Activated T-cell treated with anti-CD3 and anti-CD28 coated beads, Interleukin-2, amount 50 U/mL, for 4 hours (primary cell): ENCODE data around the gene LIN52. TPM values are rescaled to one million over a fixed set of nuclear protein-coding genes. Genes with fewer than 3 reads are reported as not detected.

Experiments
- ATAC-seq, 2 donors: fragments of 200-7000 bp; cut with Tn5 transposase; one replicate each; pipeline ENCODE4 v1.10.0; 2021
- DNase-seq: peaks from one replicate; pipeline ENCODE4 v3.0.0-alpha.2; 2020
- H3K27me3 Mint-ChIP-seq: one replicate; pipeline ENCODE4 v1.8.0; 2021; ENCODE audit warnings: low read depth, mixed read lengths
- H3K36me3 Mint-ChIP-seq: one replicate; pipeline ENCODE4 v1.8.0; 2022; ENCODE audit warnings: mixed read lengths; ENCODE audit not compliant: insufficient read depth
- H3K4me1 Mint-ChIP-seq: one replicate; pipeline ENCODE4 v1.8.0; 2021; ENCODE audit warnings: low read depth, mixed read lengths
- H3K4me3 Mint-ChIP-seq: one replicate; pipeline ENCODE4 v1.8.0; 2021; ENCODE audit warnings: mild to moderate bottlenecking, moderate library complexity, mixed read lengths
- H3K9me3 Mint-ChIP-seq: one replicate; pipeline ENCODE4 v1.8.0; 2021; ENCODE audit warnings: mixed read lengths
- total RNA-seq, 3 donors: library from RNA; stranded (reverse); gene quantifications; one replicate each; pipeline ENCODE4 v1.2.1, GENCODE V29; 2021

LIN52 gene
- total RNA-seq, 3 donors from 2014 or later: 16.9 to 20.2 (median 17.3) TPM

GRCh38 chr14:74241652-74242017 is 156.9 kb downstream of the LIN52 start:
- Mint-ChIP-seq H3K27me3 (peaks cover 82% of the 10 kb centered on the region), H3K4me1 (peaks cover 22% of the 10 kb centered on the region), H3K4me3 (peak overlapping the region; percentile 54), H3K9me3 (no peaks in the 10 kb centered on the region), H3K36me3 (no peaks in the 10 kb centered on the region)
- DNase-seq (no peak), ATAC-seq (no peak)

- Mint-ChIP-seq H3K36me3 (no peaks in the 10 kb centered on the region), H3K4me3 (peak overlapping the region; percentile 54), H3K9me3 (no peaks in the 10 kb centered on the region), H3K4me1 (peaks cover 22% of the 10 kb centered on the region), H3K27me3 (peaks cover 83% of the 10 kb centered on the region)
- no peak for ATAC-seq
- no peak for DNase-seq
These were observed 157.4 kb downstream of the LIN52 start for GRCh38 chr14:74242021-74242779.

- Mint-ChIP-seq H3K4me3 (no peak overlapping the region), H3K9me3 (no peaks in the 10 kb centered on the region), H3K36me3 (no peaks in the 10 kb centered on the region), H3K27me3 (peaks cover 82% of the 10 kb centered on the region), H3K4me1 (peaks cover 22% of the 10 kb centered on the region)
- no peak for ATAC-seq
- no peak for DNase-seq
These were observed 158.0 kb downstream of the LIN52 start for GRCh38 chr14:74242780-74243042.

GRCh38 chr14:74243051-74243450 is 158.3 kb downstream of the LIN52 start:
- Mint-ChIP-seq H3K4me3 (no peak overlapping the region), H3K27me3 (peaks cover 81% of the 10 kb centered on the region), H3K36me3 (no peaks in the 10 kb centered on the region), H3K4me1 (peaks cover 22% of the 10 kb centered on the region), H3K9me3 (no peaks in the 10 kb centered on the region)
- no peak for ATAC-seq
- no peak for DNase-seq

- Mint-ChIP-seq H3K4me1 (peaks cover 22% of the 10 kb centered on the region), H3K27me3 (peaks cover 77% of the 10 kb centered on the region), H3K36me3 (no peaks in the 10 kb centered on the region), H3K4me3 (no peak overlapping the region), H3K9me3 (no peaks in the 10 kb centered on the region)
- ATAC-seq (no peak), DNase-seq (no peak)
These were observed 159.4 kb downstream of the LIN52 start for GRCh38 chr14:74244115-74244514.

- Mint-ChIP-seq H3K9me3 (no peaks in the 10 kb centered on the region), H3K27me3 (peaks cover 73% of the 10 kb centered on the region), H3K36me3 (no peaks in the 10 kb centered on the region), H3K4me1 (peaks cover 21% of the 10 kb centered on the region), H3K4me3 (no peak overlapping the region)
- ATAC-seq (no peak), DNase-seq (no peak)
These were observed 160.5 kb downstream of the LIN52 start for GRCh38 chr14:74245292-74245691.

- DNase-seq (no peak), ATAC-seq (no peak)
- Mint-ChIP-seq H3K27me3 (peaks cover 69% of the 10 kb centered on the region), H3K4me1 (peaks cover 13% of the 10 kb centered on the region), H3K9me3 (no peaks in the 10 kb centered on the region), H3K4me3 (no peak overlapping the region), H3K36me3 (no peaks in the 10 kb centered on the region)
These were observed 161.8 kb downstream of the LIN52 start for GRCh38 chr14:74246542-74246941.

- H3K36me3 Mint-ChIP-seq: no peaks in the 10 kb centered on the region
- no peaks in the 10 kb centered on the region for H3K9me3 Mint-ChIP-seq
- no peak overlapping the region for H3K4me3 Mint-ChIP-seq
- ATAC-seq: no peak
- DNase-seq: no peak
- H3K4me1 Mint-ChIP-seq: peaks cover 6% of the 10 kb centered on the region
- peaks cover 62% of the 10 kb centered on the region for H3K27me3 Mint-ChIP-seq
These were observed 163.3 kb downstream of the LIN52 start for GRCh38 chr14:74248017-74248416.

- no peak for ATAC-seq
- no peaks in the 10 kb centered on the region for H3K36me3 Mint-ChIP-seq
- no peak for DNase-seq
- peaks cover 6% of the 10 kb centered on the region for H3K4me1 Mint-ChIP-seq
- no peaks in the 10 kb centered on the region for H3K9me3 Mint-ChIP-seq
- H3K27me3 Mint-ChIP-seq: peaks cover 50% of the 10 kb centered on the region
- no peak overlapping the region for H3K4me3 Mint-ChIP-seq
These were observed 164.9 kb downstream of the LIN52 start for GRCh38 chr14:74249433-74250375.

Other genes with a start within 250 kb of the LIN52 start
- 1 to 10 TPM; 2.5 to 3.8 (median 3.3) TPM for gene PTGR2, start 233.1 kb upstream of the LIN52 start, total RNA-seq
- 10 to 100 TPM; 45.8 to 54.9 (median 54.5) TPM for gene ZNF410, start 198.1 kb upstream of the LIN52 start, total RNA-seq
- 1 to 10 TPM; 1.2 to 1.4 (median 1.3) TPM for gene FAM161B, start 134.9 kb upstream of the LIN52 start, total RNA-seq
- gene COQ6, start 134.7 kb upstream of the LIN52 start, total RNA-seq: 10 to 100 TPM; 17.4 to 20.7 (median 19.4) TPM
- 1 to 10 TPM; 5.2 to 6.3 (median 5.9) TPM for gene ENTPD5, start 65.7 kb upstream of the LIN52 start, total RNA-seq
- 1 to 10 TPM; 1.4 to 1.6 (median 1.5) TPM for gene BBOF1, start 65.6 kb upstream of the LIN52 start, total RNA-seq
- gene ALDH6A1, start 503 bp upstream of the LIN52 start, total RNA-seq: 1 to 10 TPM; 2.3 to 4.1 (median 2.9) TPM
- gene VSX2, start 154.5 kb downstream of the LIN52 start, total RNA-seq: not detected
- gene ABCD4, start 218.0 kb downstream of the LIN52 start, total RNA-seq: 10 to 100 TPM; 30.4 to 35.7 (median 32.0) TPM